Measurements from ENCODE around the gene ELMO1. TPM values are rescaled to one million over a fixed set of nuclear protein-coding genes. Genes with fewer than 3 reads are reported as not detected.

ELMO1 gene
- total and polyA plus RNA-seq, 2 experiments from 2014 or later, result 6.5 to 24.9 TPM

DNA sequence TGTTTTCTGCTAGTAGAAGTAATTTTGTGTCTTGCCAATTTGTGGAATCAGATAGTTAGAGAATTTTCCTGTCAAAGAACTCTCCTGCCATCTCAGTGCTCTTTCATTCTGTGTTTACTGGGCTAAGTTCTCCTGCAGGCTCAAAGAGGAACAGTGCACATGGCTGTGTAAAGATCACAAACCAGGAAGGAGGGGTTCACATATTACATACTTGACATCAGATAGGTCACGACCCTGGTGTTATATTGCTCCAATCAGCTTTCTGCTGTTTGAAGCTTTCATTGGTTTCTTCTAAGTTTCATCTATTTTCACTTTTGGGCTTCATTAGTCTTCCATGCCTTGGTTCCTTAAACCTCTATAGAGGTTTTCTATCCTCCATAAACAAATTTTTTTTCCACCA is 13.5 kb upstream of the ELMO1 start:
- DNase-seq (ENCODE audit: low spot score) (no peak), ATAC-seq (no peak)

More for the DNA sequence above, 13.5 kb upstream of the ELMO1 start:
- H3K27ac Mint-ChIP-seq, result no peak overlapping the region
- H3K4me1 ChIP-seq (ENCODE audit: insufficient read depth), result no peaks in the 10 kb centered on the region
- H3K4me1 Mint-ChIP-seq, result no peaks in the 10 kb centered on the region
- H3K9me2 ChIP-seq (ENCODE audit: insufficient read depth), result no peaks in the 10 kb centered on the region
- H2AFZ ChIP-seq, result no peak overlapping the region
- no peaks in the 10 kb centered on the region for H3F3A ChIP-seq (replicated peaks; ENCODE audit: low read depth)
- no peaks in the 10 kb centered on the region for H3K36me3 ChIP-seq (ENCODE audit: insufficient read depth)
- H3K9me3 Mint-ChIP-seq, result no peaks in the 10 kb centered on the region
- no peak overlapping the region for H3K4me3 Mint-ChIP-seq
- H4K20me1 ChIP-seq (replicated peaks; ENCODE audit: insufficient read depth), result no peaks in the 10 kb centered on the region
- H3K27me3 Mint-ChIP-seq (ENCODE audit: insufficient read depth, low read depth, poor library complexity), result no peaks in the 10 kb centered on the region
- no peaks in the 10 kb centered on the region for H3K79me2 ChIP-seq (replicated peaks; ENCODE audit: insufficient read depth)
- no peak overlapping the region for H3K4me2 ChIP-seq
- TF ChIP-seq STAT1 (IDR thresholded peaks at IDR 0.05; ENCODE audit: unreplicated experiment), result no peak
- TF ChIP-seq, protein P1, sequence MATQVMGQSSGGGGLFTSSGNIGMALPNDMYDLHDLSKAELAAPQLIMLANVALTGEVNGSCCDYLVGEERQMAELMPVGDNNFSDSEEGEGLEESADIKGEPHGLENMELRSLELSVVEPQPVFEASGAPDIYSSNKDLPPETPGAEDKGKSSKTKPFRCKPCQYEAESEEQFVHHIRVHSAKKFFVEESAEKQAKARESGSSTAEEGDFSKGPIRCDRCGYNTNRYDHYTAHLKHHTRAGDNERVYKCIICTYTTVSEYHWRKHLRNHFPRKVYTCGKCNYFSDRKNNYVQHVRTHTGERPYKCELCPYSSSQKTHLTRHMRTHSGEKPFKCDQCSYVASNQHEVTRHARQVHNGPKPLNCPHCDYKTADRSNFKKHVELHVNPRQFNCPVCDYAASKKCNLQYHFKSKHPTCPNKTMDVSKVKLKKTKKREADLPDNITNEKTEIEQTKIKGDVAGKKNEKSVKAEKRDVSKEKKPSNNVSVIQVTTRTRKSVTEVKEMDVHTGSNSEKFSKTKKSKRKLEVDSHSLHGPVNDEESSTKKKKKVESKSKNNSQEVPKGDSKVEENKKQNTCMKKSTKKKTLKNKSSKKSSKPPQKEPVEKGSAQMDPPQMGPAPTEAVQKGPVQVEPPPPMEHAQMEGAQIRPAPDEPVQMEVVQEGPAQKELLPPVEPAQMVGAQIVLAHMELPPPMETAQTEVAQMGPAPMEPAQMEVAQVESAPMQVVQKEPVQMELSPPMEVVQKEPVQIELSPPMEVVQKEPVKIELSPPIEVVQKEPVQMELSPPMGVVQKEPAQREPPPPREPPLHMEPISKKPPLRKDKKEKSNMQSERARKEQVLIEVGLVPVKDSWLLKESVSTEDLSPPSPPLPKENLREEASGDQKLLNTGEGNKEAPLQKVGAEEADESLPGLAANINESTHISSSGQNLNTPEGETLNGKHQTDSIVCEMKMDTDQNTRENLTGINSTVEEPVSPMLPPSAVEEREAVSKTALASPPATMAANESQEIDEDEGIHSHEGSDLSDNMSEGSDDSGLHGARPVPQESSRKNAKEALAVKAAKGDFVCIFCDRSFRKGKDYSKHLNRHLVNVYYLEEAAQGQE (IDR thresholded peaks at IDR 0.05; ENCODE audit: unreplicated experiment), result no peak
- TF ChIP-seq NANOG (IDR thresholded peaks at IDR 0.05; ENCODE audit: borderline replicate concordance), result no peak
- no peak for TF ChIP-seq JUNB (IDR thresholded peaks at IDR 0.05; ENCODE audit: unreplicated experiment)
- TF ChIP-seq, protein P2, sequence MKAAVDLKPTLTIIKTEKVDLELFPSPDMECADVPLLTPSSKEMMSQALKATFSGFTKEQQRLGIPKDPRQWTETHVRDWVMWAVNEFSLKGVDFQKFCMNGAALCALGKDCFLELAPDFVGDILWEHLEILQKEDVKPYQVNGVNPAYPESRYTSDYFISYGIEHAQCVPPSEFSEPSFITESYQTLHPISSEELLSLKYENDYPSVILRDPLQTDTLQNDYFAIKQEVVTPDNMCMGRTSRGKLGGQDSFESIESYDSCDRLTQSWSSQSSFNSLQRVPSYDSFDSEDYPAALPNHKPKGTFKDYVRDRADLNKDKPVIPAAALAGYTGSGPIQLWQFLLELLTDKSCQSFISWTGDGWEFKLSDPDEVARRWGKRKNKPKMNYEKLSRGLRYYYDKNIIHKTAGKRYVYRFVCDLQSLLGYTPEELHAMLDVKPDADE (IDR thresholded peaks at IDR 0.05), result no peak
- TF ChIP-seq, protein P3, sequence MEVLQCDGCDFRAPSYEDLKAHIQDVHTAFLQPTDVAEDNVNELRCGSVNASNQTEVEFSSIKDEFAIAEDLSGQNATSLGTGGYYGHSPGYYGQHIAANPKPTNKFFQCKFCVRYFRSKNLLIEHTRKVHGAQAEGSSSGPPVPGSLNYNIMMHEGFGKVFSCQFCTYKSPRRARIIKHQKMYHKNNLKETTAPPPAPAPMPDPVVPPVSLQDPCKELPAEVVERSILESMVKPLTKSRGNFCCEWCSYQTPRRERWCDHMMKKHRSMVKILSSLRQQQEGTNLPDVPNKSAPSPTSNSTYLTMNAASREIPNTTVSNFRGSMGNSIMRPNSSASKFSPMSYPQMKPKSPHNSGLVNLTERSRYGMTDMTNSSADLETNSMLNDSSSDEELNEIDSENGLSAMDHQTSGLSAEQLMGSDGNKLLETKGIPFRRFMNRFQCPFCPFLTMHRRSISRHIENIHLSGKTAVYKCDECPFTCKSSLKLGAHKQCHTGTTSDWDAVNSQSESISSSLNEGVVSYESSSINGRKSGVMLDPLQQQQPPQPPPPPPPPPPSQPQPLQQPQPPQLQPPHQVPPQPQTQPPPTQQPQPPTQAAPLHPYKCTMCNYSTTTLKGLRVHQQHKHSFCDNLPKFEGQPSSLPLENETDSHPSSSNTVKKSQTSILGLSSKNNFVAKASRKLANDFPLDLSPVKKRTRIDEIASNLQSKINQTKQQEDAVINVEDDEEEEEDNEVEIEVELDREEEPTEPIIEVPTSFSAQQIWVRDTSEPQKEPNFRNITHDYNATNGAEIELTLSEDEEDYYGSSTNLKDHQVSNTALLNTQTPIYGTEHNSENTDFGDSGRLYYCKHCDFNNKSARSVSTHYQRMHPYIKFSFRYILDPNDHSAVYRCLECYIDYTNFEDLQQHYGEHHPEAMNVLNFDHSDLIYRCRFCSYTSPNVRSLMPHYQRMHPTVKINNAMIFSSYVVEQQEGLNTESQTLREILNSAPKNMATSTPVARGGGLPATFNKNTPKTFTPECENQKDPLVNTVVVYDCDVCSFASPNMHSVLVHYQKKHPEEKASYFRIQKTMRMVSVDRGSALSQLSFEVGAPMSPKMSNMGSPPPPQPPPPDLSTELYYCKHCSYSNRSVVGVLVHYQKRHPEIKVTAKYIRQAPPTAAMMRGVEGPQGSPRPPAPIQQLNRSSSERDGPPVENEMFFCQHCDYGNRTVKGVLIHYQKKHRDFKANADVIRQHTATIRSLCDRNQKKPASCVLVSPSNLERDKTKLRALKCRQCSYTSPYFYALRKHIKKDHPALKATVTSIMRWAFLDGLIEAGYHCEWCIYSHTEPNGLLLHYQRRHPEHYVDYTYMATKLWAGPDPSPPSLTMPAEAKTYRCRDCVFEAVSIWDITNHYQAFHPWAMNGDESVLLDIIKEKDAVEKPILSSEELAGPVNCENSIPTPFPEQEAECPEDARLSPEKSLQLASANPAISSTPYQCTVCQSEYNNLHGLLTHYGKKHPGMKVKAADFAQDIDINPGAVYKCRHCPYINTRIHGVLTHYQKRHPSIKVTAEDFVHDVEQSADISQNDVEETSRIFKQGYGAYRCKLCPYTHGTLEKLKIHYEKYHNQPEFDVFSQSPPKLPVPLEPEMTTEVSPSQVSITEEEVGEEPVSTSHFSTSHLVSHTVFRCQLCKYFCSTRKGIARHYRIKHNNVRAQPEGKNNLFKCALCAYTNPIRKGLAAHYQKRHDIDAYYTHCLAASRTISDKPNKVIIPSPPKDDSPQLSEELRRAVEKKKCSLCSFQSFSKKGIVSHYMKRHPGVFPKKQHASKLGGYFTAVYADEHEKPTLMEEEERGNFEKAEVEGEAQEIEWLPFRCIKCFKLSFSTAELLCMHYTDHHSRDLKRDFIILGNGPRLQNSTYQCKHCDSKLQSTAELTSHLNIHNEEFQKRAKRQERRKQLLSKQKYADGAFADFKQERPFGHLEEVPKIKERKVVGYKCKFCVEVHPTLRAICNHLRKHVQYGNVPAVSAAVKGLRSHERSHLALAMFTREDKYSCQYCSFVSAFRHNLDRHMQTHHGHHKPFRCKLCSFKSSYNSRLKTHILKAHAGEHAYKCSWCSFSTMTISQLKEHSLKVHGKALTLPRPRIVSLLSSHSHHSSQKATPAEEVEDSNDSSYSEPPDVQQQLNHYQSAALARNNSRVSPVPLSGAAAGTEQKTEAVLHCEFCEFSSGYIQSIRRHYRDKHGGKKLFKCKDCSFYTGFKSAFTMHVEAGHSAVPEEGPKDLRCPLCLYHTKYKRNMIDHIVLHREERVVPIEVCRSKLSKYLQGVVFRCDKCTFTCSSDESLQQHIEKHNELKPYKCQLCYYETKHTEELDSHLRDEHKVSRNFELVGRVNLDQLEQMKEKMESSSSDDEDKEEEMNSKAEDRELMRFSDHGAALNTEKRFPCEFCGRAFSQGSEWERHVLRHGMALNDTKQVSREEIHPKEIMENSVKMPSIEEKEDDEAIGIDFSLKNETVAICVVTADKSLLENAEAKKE (CRISPR knock-in tag; IDR thresholded peaks at IDR 0.05), result no peak
- TF ChIP-seq, protein P4, sequence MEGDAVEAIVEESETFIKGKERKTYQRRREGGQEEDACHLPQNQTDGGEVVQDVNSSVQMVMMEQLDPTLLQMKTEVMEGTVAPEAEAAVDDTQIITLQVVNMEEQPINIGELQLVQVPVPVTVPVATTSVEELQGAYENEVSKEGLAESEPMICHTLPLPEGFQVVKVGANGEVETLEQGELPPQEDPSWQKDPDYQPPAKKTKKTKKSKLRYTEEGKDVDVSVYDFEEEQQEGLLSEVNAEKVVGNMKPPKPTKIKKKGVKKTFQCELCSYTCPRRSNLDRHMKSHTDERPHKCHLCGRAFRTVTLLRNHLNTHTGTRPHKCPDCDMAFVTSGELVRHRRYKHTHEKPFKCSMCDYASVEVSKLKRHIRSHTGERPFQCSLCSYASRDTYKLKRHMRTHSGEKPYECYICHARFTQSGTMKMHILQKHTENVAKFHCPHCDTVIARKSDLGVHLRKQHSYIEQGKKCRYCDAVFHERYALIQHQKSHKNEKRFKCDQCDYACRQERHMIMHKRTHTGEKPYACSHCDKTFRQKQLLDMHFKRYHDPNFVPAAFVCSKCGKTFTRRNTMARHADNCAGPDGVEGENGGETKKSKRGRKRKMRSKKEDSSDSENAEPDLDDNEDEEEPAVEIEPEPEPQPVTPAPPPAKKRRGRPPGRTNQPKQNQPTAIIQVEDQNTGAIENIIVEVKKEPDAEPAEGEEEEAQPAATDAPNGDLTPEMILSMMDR (conservative IDR thresholded peaks at IDR 0.05; ENCODE audit: low read depth in 2 of 2), result no peak
- no peak overlapping the region for H3K27ac ChIP-seq (ENCODE audit: low read depth)
- H3K36me3 Mint-ChIP-seq (ENCODE audit: low read depth), result no peaks in the 10 kb centered on the region
- H3K27me3 ChIP-seq (ENCODE audit: insufficient read depth), result no peaks in the 10 kb centered on the region
- no peak overlapping the region for H3K4me3 ChIP-seq

Data from GM23338 (cell line).